Measurements from ENCODE around the gene CARNS1.

Gene CARNS1

GRCh38 chr11:67409261-67409666 lies 6.2 kb upstream of the CARNS1 start:
- TF ChIP-seq L3MBTL2 (conservative IDR thresholded peaks at IDR 0.05) (no peak), TARDBP (IDR thresholded peaks at IDR 0.05) (no peak), NFRKB (IDR thresholded peaks at IDR 0.05) (no peak), CTBP1 (IDR thresholded peaks at IDR 0.05; ENCODE audit: borderline replicate concordance) (no peak), FOXA1 (IDR thresholded peaks at IDR 0.05) (no peak), FOXM1 (IDR thresholded peaks at IDR 0.05; ENCODE audit: borderline replicate concordance) (no peak), ARNT (IDR thresholded peaks at IDR 0.05) (no peak), PKNOX1 (IDR thresholded peaks at IDR 0.05) (no peak), ELF4 (IDR thresholded peaks at IDR 0.05) (no peak), BHLHE40 (IDR thresholded peaks at IDR 0.05; ENCODE audit: borderline replicate concordance) (no peak), HDGF (IDR thresholded peaks at IDR 0.05; ENCODE audit: borderline replicate concordance) (no peak), ZNF384 (IDR thresholded peaks at IDR 0.05) (no peak), SUZ12 (IDR thresholded peaks at IDR 0.05) (no peak)
- POLR2A ChIA-PET, result no interaction called here
- CTCF ChIA-PET, result no interaction called here
- DNase-seq (ENCODE audit: extremely low spot score), result no peak

- ChIA-PET POLR2A (no interaction called here), CTCF (no interaction called here)
- DNase-seq (ENCODE audit: extremely low spot score), result no peak
- no peak for TF ChIP-seq ELF4 (IDR thresholded peaks at IDR 0.05)
- TF ChIP-seq PKNOX1 (IDR thresholded peaks at IDR 0.05), result no peak
- TF ChIP-seq BHLHE40 (IDR thresholded peaks at IDR 0.05; ENCODE audit: borderline replicate concordance), result no peak
- no peak for TF ChIP-seq ARNT (IDR thresholded peaks at IDR 0.05)
- no peak for TF ChIP-seq FOXK2 (IDR thresholded peaks at IDR 0.05)
- no peak for TF ChIP-seq LEF1 (IDR thresholded peaks at IDR 0.05; ENCODE audit: borderline replicate concordance)
- no peak for TF ChIP-seq SUZ12 (IDR thresholded peaks at IDR 0.05)
- no peak for TF ChIP-seq FOXA1 (IDR thresholded peaks at IDR 0.05)
- TF ChIP-seq NFRKB (IDR thresholded peaks at IDR 0.05), result no peak
- TF ChIP-seq L3MBTL2 (conservative IDR thresholded peaks at IDR 0.05), result no peak
- TF ChIP-seq HDGF (IDR thresholded peaks at IDR 0.05; ENCODE audit: borderline replicate concordance), result no peak
- TF ChIP-seq SP1 (IDR thresholded peaks at IDR 0.05), result no peak
- no peak for TF ChIP-seq CTBP1 (IDR thresholded peaks at IDR 0.05; ENCODE audit: borderline replicate concordance)
- no peak for TF ChIP-seq TARDBP (IDR thresholded peaks at IDR 0.05)
- no peak for TF ChIP-seq FOXM1 (IDR thresholded peaks at IDR 0.05; ENCODE audit: borderline replicate concordance)
- TF ChIP-seq ZNF384 (IDR thresholded peaks at IDR 0.05), result no peak
Observed at GRCh38 chr11:67409781-67410368, 5.6 kb upstream of the CARNS1 start.

- DNase-seq (ENCODE audit: extremely low spot score), result no peak
- TF ChIP-seq ARNT (IDR thresholded peaks at IDR 0.05), result no peak
- no peak for TF ChIP-seq HDGF (IDR thresholded peaks at IDR 0.05; ENCODE audit: borderline replicate concordance)
- TF ChIP-seq ZNF384 (IDR thresholded peaks at IDR 0.05), result no peak
- TF ChIP-seq LEF1 (IDR thresholded peaks at IDR 0.05; ENCODE audit: borderline replicate concordance), result no peak
- CTCF ChIA-PET, result no interaction called here
- POLR2A ChIA-PET, result interaction anchor here (3.6 kb wide), 1 partner anchor 9 kb away, joined by 25 read pairs; the partner anchor contains the start of gene PPP1CA
Observed at GRCh38 chr11:67410369-67410831, 5.1 kb upstream of the CARNS1 start.

GRCh38 chr11:67410984-67411784 lies 4.3 kb upstream of the CARNS1 start:
- no peak for DNase-seq (ENCODE audit: extremely low spot score)
- CTCF ChIA-PET, result no interaction called here
- TF ChIP-seq HDGF (IDR thresholded peaks at IDR 0.05; ENCODE audit: borderline replicate concordance) (no peak), ARNT (IDR thresholded peaks at IDR 0.05) (no peak), NFRKB (IDR thresholded peaks at IDR 0.05) (no peak), ZNF384 (IDR thresholded peaks at IDR 0.05) (no peak), FOXK2 (IDR thresholded peaks at IDR 0.05) (no peak), SUZ12 (IDR thresholded peaks at IDR 0.05) (no peak), BHLHE40 (IDR thresholded peaks at IDR 0.05; ENCODE audit: borderline replicate concordance) (no peak), L3MBTL2 (conservative IDR thresholded peaks at IDR 0.05) (no peak), FOXM1 (IDR thresholded peaks at IDR 0.05; ENCODE audit: borderline replicate concordance) (no peak), TARDBP (IDR thresholded peaks at IDR 0.05) (no peak), SP1 (IDR thresholded peaks at IDR 0.05) (no peak), PKNOX1 (IDR thresholded peaks at IDR 0.05) (no peak), CTBP1 (IDR thresholded peaks at IDR 0.05; ENCODE audit: borderline replicate concordance) (no peak), FOXA1 (IDR thresholded peaks at IDR 0.05) (no peak), LEF1 (IDR thresholded peaks at IDR 0.05; ENCODE audit: borderline replicate concordance) (no peak)
- POLR2A ChIA-PET, result interaction anchor here (0.8 to 3.6 kb wide), 3 partner anchors 9 to 19 kb away, joined by 6 to 25 read pairs (median 10); partner anchors contain the start of genes PPP1CA and RAD9A

GRCh38 chr11:67411785-67412152 lies 3.7 kb upstream of the CARNS1 start:
- ChIA-PET CTCF (no interaction called here), POLR2A (interaction anchor here (0.8 to 3.6 kb wide), 4 partner anchors 8 to 20 kb away, joined by 6 to 25 read pairs (median 8); partner anchors contain the start of genes PPP1CA and RAD9A)
- no peak for DNase-seq (ENCODE audit: extremely low spot score)
- TF ChIP-seq BHLHE40 (IDR thresholded peaks at IDR 0.05; ENCODE audit: borderline replicate concordance) (no peak), HDGF (IDR thresholded peaks at IDR 0.05; ENCODE audit: borderline replicate concordance) (no peak), PKNOX1 (IDR thresholded peaks at IDR 0.05) (no peak), FOXA1 (IDR thresholded peaks at IDR 0.05) (no peak), TARDBP (IDR thresholded peaks at IDR 0.05) (no peak), SP1 (IDR thresholded peaks at IDR 0.05) (no peak), LEF1 (IDR thresholded peaks at IDR 0.05; ENCODE audit: borderline replicate concordance) (no peak), NFRKB (IDR thresholded peaks at IDR 0.05) (no peak), L3MBTL2 (conservative IDR thresholded peaks at IDR 0.05) (no peak), ELF4 (IDR thresholded peaks at IDR 0.05) (no peak), FOXK2 (IDR thresholded peaks at IDR 0.05) (no peak), ZNF384 (IDR thresholded peaks at IDR 0.05) (no peak), SUZ12 (IDR thresholded peaks at IDR 0.05) (no peak), FOXM1 (IDR thresholded peaks at IDR 0.05; ENCODE audit: borderline replicate concordance) (no peak), ARNT (IDR thresholded peaks at IDR 0.05) (no peak), CTBP1 (IDR thresholded peaks at IDR 0.05; ENCODE audit: borderline replicate concordance) (no peak)
